GM18520 (cell line): ENCODE measurements around the gene UBE2E2.

Experiments used
- ATAC-seq: cut with Tn5 transposase; IDR thresholded peaks from one replicate; pipeline ENCODE4 v1.9.1; 2021; ENCODE audit not compliant: unreplicated experiment

The UBE2E2 gene

GRCh38 chr3:23239211-23240068 lies 36.3 kb downstream of the UBE2E2 start:
- no peak for ATAC-seq

GRCh38 chr3:23240171-23240785 lies 37.2 kb downstream of the UBE2E2 start:
- no peak for ATAC-seq

- no peak for ATAC-seq
Measured at GRCh38 chr3:23241256-23241655, 38.1 kb downstream of the UBE2E2 start.

GRCh38 chr3:23242106-23242505 lies 39.0 kb downstream of the UBE2E2 start:
- ATAC-seq = no peak

DNA sequence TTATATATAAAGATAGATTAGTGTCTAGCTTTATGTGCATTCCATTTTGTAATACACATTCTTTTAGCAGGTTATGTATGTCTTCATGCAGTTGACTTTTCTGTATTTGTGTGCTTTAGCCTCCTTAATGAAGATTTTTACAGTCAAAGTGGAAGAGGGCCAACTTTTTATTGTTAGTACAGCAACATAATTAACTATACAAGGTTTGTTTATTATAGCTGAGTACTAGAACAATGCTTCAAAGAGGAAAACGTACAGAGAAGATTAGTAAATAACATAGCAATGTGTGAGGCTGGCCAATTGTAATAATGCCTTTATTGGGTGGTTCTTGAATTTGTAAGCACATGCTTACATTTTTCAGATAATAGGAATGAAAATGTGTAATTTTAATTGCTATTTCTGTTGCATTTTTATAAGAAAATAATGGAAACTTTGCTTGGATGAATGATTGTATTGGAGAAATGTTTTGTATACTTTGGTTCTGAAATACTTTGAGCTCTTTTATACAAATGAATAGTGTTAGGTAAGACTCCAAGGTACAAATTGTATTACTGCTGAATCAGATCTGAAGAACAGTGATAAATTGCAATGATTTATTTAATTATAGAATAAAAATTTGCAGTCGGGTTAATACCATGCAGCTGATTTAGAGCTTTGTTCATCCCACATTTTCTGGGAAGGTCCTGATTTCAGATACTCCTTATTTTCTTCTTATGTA lies 41.4 kb downstream of the UBE2E2 start:
- no peak for ATAC-seq

DNA sequence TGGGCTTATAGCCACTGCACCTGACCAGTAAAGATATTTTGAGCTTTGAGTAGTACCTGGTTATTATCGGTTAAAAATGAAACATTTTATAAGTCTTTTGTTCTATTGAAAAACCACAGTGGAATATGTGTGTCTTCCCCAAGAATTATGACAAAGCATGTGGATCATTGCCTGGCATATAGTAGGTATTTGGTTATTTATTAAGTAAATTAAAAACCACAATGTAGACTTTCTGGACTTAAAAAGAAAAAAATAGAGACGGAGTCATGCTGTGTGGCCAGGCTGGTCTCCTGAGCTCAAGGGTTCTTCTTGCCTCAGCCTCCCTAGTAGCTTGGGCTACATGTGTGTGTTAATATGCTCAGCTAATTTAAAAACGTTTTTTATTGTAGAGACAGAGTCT lies 43.5 kb downstream of the UBE2E2 start:
- no peak for ATAC-seq

DNA sequence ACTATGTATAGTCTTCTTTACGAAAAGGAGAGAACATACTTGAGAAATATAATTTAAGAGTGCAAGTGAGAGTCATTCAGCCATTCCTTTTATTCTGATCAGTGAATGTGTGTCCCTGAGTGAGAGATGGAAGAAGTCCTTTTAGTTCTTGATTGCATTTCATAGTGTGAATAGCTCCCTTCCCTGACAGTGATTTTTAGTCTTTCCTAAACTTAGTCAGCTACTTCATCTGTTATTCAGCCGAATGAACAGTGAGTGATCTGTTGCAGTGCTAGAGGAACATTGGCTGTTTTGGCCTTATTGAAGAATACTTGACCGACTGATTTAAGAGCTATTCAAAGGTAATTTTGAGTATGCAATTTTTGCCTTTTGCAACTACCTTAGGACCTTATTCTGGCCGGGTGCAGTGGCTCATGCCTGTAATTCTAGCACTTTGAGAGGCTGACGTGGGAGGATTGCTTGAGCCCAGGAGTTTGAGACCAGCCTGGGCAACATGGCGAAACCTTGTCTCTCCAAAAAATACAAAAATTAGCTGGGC lies 45.5 kb downstream of the UBE2E2 start:
- no peak for ATAC-seq

DNA sequence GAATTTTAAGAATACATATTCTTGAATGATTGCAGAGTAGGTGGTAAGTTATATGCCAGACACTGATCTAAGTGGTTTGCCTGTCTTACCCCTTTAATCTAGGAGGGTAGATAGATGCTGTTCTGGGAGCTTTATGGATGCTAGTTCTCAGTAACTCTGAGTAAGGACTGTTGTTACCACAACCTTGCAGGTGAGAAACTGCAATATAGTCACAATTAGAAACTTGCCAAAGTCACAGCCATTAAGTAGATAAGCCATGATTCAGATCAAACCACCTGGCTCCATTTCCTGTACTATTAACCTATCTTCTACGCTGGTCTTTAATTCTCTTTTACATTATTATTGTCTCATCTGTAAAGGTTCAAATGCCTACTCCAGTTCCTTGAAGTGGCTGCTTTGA lies 46.8 kb downstream of the UBE2E2 start:
- no peak for ATAC-seq

GRCh38 chr3:23252122-23252521 lies 49.0 kb downstream of the UBE2E2 start:
- ATAC-seq = no peak

DNA sequence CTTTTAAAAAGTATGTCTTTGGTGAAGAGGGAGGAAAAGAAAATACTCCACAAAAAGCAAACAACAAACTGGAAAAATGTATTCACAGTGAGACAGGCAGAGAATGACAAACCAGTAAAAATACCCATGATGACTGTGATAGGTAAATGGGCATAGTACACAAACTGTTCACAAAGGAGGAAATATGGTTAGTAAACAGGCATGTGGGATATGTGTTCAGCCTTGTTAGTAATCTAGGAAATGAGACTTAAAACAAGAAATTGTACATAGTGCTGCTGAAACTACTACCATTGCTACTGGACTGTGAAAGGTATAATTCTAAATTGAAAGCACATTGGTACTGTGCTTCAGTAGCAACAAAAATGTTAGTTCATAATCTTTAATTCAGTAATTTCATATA lies 50.1 kb downstream of the UBE2E2 start:
- peak; percentile 80 for ATAC-seq

DNA sequence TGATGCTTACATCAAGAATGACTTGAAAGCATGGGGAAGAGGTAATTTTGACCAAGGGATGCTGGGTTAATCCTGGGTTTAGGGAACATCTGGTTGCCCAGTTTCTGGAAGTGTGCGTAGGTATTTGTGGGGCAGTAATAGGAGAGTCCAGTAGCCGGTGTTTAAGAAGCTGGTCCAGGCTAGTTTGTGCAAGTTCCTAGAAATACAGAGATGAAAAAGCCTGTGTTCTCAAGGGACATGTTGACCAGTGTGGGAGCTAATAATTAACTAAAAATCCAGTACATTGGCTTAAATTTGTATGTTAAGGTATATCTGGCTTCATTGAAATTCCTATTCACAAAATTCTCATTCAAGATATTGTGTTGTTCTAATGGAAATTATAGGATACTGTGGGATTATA lies 51.2 kb downstream of the UBE2E2 start:
- ATAC-seq = no peak

GRCh38 chr3:23254835-23255234 lies 51.7 kb downstream of the UBE2E2 start:
- ATAC-seq = no peak

GRCh38 chr3:23256741-23257435 lies 53.8 kb downstream of the UBE2E2 start:
- ATAC-seq = no peak

DNA sequence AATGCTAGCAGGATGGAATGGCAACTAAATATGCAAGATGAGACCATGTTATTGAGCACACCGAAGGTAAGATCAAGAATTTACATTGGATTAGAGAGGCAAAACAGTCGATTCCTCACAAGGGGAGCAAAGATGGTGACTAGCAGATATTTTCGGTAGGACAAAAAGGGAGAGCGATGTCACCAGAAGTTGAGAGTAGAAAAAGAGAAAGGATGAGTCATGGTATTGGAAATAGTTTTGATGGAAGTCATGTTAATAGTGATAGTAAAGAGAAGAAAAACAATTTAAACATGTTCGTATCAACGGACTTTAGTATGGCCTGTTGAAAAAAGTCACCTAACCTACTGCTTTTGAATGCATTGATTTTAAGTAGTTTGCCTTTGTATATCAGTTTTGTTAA lies 55.0 kb downstream of the UBE2E2 start:
- no peak for ATAC-seq

DNA sequence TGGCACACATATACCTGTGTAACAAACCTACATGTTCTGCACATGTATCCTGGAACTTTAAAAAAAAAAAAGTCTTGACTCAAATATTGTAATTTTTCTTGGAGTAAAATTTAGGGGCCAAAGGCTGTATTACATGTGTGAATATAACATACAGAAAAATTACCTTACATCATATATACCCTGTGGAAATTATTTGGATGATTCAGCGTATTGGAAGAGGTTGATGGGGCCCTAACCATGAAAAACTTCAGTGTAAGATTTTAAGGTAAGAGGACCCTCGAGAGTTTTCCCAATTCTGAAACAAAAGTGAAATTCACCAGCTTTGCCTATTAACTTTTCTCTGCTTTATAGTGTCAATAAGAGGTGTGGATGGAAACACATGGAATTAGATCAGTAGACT lies 56.4 kb downstream of the UBE2E2 start:
- ATAC-seq = no peak

GRCh38 chr3:23262766-23263165 lies 59.6 kb downstream of the UBE2E2 start:
- ATAC-seq = no peak

- ATAC-seq = no peak
Measured at GRCh38 chr3:23263796-23264195, 60.7 kb downstream of the UBE2E2 start.

DNA sequence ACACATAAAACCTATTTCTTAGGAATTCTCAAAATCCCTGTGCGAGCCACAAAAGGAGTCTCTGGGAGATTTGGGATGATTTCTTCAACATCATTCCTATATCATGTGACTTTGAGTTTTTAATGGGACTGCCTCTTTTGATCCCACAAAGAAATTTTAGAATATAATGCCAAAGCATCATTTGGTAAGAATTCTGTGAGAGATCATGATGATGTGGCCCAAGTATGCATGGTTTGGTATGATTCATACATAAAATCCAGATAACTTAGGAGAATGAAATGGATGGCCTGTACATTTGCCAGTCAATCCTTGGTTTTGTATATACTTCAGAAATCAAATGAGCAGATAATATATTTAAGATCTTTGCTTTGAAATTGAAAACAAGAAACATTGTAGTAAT lies 61.3 kb downstream of the UBE2E2 start:
- no peak for ATAC-seq

- ATAC-seq = no peak
Measured at GRCh38 chr3:23270423-23270822, 67.3 kb downstream of the UBE2E2 start.

DNA sequence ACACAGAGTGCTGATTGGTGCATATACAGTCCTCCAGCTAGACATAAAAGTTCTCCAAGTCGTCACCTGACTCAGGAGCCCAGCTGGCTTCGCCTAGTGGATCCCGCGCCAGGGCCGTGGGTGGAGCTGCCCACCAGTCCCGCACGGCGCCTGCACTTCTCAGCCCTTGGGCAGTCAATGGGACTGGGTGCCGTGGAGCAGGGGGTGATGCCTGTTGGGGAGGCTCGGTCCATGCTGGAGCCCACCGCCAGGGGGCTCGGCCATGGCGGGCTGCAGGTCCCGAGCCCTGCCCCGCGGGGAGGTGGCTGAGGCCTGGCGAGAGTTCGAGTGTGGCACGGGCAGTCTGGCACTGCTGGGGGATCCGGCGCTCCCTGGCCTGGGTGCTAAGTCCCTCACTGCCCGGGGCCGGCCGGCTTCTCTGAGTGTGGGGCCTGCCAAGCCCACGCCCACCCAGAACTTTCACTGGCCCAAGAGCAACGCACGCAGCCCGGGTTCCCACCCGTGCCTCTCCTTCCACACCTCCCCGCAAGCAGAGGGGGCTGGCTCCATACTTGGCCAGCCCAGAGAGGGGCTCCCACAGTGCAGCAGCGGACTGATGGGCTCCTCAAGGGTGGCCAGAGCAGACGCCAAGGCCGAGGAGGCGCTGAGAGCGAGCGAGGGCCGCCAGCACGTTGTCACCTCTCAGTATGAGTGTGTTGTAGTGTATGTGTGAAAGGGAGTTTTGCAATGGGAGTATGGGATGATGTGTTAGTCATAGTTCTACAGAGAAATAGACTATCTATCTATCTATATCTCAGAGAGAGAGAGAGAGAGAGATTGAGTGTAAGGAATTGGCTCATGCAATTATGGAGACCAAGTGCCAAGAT lies 69.0 kb downstream of the UBE2E2 start:
- peak; percentile 36 for ATAC-seq
